GM06990 (cell line): ENCODE measurements around the gene CANX.
"Not testable (repeated sequence)": the region's sequence is repeated elsewhere in the genome, so short reads cannot be mapped to it uniquely, and the experiment has no call there.

Experiments used
- DNase-seq: peaks from one replicate; pipeline ENCODE4 v3.0.0-alpha.2; 2011; ENCODE audit not compliant: insufficient read length; ENCODE audit errors: extremely low read depth
- H3K27me3 ChIP-seq: replicated peaks from 2 replicates; pipeline ENCODE4 v1.6.0; 2011; ENCODE audit warnings: low read length; ENCODE audit not compliant: control insufficient read depth, insufficient read depth
- H3K36me3 ChIP-seq: 2 replicates; pipeline ENCODE4 v1.5.1; 2011; ENCODE audit warnings: low read length; ENCODE audit not compliant: control insufficient read depth, insufficient read depth
- H3K4me3 ChIP-seq: replicated peaks from 2 replicates; pipeline ENCODE4 v1.5.1; 2011; ENCODE audit warnings: low read depth, mild to moderate bottlenecking, control low read depth, low read length
- CTCF ChIP-seq: IDR thresholded peaks from 2 replicates; pipeline ENCODE4 v1.5.1; 2011; ENCODE audit warnings: low read length, control low read depth, mild to moderate bottlenecking, inconsistent platforms; ENCODE audit not compliant: insufficient read depth, poor library complexity, severe bottlenecking

CANX gene

DNA sequence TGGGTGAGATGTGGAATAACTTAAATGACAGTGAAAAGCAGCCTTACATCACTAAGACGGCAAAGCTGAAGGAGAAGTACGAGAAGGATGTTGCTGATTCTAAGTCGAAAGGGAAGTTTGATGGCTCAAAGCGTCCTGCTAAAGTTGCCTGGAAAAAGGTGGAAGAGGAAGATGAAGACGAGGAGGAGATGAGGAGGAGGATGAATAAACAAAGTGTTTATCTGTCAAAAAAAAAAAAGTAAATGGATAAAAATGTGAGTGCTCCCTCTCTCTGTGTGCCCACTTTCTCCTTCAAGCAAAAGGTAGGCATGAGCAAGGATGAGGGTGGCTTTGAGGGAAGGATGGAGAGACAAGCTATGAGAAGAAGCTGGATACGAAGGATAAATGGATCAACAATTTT lies 4.2 kb upstream of the CANX start:
- H3K36me3 ChIP-seq: no peaks in the 10 kb centered on the region
- no peak for TF ChIP-seq CTCF
- H3K27me3 ChIP-seq: no peaks in the 10 kb centered on the region
- no peak for DNase-seq
- H3K4me3 ChIP-seq: no peak overlapping the region

DNA sequence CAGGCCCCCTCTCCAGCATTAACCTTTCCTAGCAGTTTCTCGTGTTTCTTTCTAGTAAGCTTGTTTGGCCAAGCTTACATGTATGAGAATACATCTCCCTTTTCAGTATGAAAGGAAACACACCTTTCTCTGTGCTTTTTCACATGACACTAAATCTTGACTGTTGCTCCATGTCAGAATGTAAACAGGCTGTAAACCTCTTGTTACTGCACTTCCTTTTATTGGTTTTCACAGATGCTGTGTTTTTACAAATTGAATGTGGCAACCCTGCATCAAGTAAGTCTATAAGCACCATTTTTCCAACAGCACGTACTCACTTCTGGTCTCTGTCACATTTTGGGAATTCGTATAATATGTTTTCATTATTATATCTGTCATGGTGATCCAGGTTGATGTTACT lies 2.2 kb upstream of the CANX start:
- DNase-seq: no peak
- H3K27me3 ChIP-seq: no peaks in the 10 kb centered on the region
- no peak for TF ChIP-seq CTCF
- H3K4me3 ChIP-seq: no peak overlapping the region
- peaks cover 2% of the 10 kb centered on the region for H3K36me3 ChIP-seq

- H3K4me3 ChIP-seq: peak overlapping the region; percentile 12; the same call in 1 of the 2 replicates
- H3K27me3 ChIP-seq: no peaks in the 10 kb centered on the region
- DNase-seq: no peak
- no peak for TF ChIP-seq CTCF
- H3K36me3 ChIP-seq: peaks cover 2% of the 10 kb centered on the region
Observed at GRCh38 chr5:179697108-179697507, 1.7 kb upstream of the CANX start.

- peak overlapping the region; percentile 83 for H3K4me3 ChIP-seq
- not testable (repeated sequence) for H3K27me3 ChIP-seq, DNase-seq, H3K36me3 ChIP-seq
Observed at GRCh38 chr5:179697543-179697942, 1.2 kb upstream of the CANX start.

- TF ChIP-seq CTCF: no peak
- H3K27me3 ChIP-seq: no peaks in the 10 kb centered on the region
- peak; percentile 99 for DNase-seq
- peaks cover 6% of the 10 kb centered on the region for H3K36me3 ChIP-seq
- H3K4me3 ChIP-seq: peak overlapping the region; percentile 92
Observed at GRCh38 chr5:179697993-179698934, 503 bp upstream of the CANX start.

GRCh38 chr5:179699616-179700237 lies 960 bp downstream of the CANX start:
- peak; percentile 8 for DNase-seq
- no peak for TF ChIP-seq CTCF
- H3K4me3 ChIP-seq: peak overlapping the region; percentile 92

More at GRCh38 chr5:179699616-179700237, 960 bp downstream of the CANX start:
- no peaks in the 10 kb centered on the region for H3K27me3 ChIP-seq
- peaks cover 6% of the 10 kb centered on the region for H3K36me3 ChIP-seq
